NCI-H2029 treated with DMSO at 0.1 percent for 48 hours (cell line): ENCODE data around the gene FOXP1.

Source experiments
- DNase-seq: peaks from one replicate; lab custom pipeline; 2025; lab: John Stamatoyannopoulos, UW

The FOXP1 gene

DNA sequence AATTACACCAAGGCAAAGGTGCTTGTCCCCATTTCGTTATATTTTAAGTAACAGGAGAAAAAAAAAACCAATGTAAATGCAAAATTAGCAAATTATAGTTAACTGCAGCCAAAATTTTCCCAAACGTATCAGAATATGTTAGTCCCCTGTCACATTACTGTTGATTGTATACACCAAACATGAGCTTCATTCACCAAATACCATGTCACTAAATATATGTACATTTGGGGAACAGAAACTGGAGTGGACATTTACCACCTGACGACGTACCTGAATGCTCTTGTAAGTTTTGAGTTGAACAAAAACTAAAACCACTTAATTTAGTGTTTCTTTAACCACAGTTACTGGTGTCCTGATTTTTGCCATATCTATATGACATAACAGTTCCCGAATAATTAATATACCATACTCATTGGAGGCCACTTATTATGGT is 3.3 kb upstream of the FOXP1 start:
- no peak for DNase-seq

DNA sequence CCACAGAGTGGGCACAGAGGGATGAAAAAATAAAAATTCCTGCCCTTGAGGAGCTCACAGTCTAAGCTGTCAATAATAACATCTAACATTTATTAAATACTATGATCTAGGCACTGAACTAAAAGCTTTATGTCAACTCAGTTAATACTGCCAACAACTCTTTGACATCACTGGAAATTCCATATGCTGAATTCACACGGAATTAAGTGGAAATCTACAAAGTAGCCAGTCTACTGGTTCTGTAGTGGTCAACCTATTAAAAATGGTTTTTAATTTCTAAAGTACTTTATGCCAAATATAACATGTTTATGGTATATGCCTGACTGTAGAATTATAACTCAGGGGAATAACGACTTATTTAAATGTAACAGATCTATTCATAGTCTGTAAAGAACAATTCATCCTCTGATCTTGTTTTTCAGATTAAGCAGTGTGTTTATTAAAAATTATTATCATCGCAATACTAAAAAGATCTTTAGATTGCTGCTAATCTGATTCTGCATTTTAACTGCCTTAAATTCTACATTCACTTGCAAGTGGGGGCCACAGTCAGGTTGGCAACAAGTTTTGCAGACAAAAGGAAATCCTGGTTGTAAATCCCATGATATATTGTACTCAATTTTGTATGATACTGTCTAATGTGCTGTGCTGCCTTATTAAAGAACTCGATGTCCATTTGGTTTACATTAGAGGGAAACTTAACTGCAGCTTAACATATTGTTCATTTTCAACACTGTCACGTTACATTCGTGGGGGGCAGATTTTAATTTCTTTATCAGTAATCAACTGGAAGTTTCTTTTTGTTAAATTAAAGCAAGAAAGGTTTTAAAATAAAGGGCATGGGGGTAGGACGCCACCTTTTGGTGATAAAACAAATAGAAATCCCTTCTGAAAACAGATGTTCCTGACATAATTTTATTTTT is 2.6 kb upstream of the FOXP1 start:
- no peak for DNase-seq

DNA sequence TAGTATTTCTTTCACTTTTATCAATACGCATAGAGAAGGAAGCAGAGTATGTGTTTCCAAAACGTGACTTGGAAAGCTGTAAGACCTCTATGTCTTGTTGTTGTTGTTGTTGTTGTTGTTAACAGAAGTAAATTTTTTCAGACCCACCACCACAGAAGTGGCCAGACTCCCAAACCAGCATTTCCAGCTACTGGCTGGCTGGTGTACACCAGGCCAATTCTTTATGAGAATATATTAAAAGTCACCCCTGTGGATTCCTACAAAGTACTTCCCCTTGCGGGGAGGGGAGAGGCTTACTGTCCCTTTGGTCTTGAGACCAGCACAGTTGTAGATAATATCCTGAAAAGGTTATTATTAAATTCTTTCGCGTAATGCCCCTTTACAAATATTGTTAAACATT is 1.6 kb upstream of the FOXP1 start:
- DNase-seq = no peak

DNA sequence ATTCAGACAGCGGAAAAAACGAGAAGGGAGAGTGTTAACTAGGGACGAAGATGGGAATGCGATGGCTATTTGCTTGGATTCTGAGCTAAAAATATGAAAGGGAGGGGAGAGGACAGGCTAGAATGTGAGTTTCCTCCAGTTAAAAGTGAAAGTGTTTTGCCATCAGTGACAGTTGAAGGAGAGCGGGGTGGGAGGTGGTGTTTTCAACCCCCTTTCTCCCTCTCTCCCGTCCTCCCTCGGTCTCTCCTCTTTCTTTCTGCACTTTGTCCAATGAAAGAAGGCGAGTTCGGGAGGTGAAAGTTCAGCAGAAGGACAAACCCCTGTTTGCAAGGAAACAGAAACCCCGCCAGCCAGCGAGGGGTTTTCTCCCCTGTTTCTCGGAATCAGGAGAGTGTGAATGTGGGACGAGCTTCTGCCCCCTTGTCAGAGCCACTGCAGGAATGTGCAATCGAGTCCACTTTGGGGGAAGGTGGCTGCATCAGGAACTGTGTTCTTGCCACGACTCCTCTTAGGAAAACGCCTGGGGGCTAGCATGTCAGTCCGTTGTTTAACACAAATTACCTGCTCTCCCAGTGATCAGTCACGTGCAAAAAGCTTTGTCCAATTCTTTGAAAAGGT is 975 bp upstream of the FOXP1 start:
- DNase-seq = peak; percentile 40

DNA sequence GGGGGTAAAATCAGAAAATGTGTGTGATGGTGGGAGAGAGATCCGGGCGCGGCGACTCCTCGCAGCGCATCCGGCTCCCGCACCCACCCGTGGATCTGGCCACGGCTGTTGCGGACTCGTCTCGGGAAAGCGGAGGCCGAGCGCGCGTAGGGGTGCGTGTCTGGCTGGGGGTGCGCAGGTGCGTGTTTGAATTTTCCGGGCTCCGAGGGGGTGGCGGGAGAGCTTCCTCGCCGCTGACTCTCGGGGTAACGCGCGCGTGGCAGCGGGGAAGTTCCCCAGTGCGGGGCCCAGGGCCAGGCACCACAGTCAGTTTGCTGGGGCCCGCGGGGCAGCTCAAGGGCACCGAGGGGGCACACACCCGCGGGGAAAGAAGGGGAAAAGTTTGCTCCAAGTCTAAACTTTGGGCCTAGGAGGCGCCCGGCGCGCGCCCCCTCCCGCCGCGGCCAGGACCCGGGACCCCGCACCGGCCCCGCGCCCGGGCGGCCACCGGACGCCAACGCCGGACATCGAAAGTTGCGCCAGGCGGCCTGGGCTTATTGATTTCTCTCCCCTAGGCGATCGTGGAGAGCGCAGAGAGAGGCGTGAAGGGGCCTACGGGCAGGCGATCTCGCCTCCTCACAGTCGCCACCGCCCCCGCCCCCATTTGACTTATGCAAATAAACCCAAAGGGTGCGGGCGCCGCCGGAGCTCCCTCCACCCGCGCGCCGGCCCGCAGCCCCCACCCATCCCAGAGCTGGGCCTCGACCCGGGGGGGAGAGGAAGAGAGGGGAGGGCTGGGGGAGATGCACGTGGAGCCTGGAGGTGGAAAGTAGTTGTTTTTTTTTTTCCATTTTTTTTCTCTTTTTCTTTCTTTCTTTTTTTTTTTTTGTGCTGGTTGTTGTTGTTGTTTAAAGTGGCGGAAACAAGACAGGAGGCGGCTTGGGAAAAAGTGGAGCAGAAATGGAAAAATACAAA is 639 bp downstream of the FOXP1 start:
- DNase-seq = no peak

DNA sequence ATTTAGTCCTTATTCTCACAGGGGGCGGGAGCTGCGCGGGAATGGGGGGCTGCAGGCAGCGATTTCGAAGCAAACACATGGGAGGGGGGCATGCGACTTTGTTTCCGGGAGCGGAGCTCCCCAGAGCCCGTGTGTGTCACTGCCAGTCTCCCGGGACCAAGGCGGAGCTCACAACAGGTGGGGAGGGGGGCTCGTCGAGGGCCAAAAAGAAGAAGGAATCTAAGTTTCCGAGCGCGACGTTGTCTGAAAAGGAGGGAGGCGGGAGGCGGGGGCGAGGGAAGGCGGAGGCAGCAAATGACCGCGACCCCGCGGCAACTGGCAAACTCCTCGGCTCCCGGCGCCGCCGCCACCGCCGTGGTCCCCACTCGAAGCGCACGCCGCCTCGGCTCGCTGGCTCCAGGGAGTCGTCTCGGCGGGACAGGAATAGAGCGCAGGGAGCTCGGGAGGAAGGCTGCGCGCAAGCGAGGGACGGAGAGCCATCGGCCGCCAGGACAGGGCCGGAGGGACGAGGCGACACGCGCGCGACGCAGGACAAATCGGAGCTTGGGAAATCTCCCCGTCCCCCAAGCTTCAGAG is 1.4 kb downstream of the FOXP1 start:
- DNase-seq = no peak

DNA sequence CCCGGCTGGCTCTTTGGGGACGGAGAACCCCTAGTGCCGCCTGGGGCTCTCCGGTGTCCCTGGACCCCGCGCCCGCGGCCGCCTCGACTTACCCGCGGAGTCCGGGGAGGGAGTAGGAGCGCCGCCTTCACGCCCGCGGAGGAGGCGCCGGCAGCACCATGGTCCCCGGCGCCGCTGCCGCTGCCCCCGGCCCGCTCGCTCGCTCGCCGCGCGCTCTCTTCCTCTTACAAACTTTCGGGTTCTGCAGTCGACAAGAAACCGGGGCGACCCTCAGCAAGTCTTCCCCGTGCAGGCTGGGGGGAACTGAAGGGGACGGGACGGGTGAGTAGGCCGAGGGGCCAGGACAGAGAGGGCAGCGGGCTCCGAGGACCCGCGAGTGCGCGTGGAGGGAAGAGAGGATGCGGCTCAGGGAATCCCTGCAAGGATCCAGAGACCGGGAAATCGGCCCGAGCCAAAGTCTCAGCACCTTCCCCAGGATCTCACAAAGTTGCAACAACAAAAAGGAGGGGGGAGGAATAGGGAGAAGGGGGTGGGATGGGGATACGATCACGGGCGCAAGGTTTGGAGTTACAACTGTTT is 2.0 kb downstream of the FOXP1 start:
- DNase-seq = no peak

DNA sequence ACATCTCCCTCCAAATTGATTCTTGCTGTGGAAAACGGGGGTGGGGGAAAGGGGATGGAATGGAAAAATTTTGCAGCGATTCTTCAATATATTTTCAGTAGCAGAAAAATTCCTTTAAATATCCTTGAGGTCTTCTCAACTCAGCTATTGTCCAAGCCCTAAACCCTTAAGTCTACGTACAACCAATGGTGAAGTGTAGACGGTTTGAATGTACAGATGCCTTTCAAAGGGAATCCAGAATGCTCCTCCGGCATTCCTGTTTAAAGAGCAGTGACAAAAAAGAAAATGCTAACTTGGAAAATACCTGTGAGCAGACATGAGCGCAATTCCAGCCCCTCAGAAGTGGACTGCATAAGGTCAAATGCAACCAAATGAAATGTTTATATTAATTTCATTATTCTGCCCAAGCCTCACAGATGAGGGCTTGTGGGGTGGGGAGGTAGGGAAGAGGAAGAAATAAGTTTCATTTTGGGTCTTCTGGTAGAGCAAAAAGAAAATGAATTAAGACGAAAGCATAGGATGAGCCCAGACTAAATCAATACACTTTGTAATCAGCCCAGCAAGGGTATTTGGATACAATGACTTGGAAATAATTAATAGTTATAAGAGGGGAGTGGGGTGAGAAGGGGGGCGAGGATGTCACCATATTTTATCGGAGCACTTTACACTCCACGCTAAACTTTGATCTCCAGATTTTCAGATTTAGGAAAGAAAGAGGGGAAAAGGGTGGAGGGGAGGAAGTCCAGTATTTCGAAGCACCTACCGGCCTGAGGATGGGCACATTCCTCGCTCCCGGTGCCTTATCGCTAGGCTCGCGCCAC is 2.7 kb downstream of the FOXP1 start:
- no peak for DNase-seq

DNA sequence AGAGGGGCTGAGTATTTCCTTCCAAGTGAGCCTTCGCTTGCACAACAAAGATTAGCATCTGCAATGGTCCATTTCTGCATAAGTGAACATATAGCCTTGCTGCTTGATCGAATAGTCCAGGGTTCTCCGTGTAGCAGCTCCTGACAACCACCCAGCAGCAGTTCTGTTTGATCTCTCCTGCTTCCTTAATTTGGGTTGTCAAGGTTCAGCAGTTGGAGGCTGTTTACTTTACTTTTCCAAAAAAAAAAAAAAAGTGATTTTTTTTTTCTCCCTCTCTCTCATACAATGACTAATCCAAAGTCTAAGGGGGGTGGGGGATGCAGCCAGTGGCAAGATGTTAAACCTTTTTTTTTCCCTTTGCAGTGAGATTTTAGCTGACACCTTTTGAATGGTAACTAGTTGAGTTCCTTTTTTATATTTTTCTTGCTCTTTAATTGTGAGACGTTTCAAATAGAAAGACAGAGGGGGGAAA is 3.6 kb downstream of the FOXP1 start:
- DNase-seq = no peak

DNA sequence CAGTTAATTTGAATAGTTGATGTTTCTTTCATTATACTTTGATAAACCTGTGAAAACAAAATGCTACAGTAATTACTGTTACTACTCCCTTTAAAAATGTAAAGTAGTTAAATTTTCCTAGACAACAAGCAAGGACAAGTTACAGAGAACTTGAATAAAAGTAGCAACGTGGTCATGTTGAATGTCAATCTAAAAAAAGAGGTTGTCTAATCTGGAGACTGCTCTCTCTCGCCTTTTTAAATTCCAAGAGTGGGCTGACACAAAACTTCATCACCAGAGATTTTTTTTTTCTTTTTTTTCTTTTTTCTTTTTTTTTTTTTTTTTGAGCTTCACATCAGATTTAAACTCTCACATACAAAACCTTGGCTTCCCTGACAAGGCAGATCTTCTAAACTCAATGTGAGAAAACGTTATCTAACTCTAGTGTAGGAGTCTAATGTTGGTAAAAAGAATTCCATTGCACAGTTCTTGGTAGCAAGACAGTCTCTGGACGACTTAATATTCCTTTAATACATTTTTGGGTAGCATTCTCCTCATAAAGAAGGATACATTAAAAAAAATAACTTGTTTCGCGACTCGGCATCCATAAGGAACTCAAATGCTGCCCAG is 4.1 kb downstream of the FOXP1 start:
- DNase-seq = no peak

DNA sequence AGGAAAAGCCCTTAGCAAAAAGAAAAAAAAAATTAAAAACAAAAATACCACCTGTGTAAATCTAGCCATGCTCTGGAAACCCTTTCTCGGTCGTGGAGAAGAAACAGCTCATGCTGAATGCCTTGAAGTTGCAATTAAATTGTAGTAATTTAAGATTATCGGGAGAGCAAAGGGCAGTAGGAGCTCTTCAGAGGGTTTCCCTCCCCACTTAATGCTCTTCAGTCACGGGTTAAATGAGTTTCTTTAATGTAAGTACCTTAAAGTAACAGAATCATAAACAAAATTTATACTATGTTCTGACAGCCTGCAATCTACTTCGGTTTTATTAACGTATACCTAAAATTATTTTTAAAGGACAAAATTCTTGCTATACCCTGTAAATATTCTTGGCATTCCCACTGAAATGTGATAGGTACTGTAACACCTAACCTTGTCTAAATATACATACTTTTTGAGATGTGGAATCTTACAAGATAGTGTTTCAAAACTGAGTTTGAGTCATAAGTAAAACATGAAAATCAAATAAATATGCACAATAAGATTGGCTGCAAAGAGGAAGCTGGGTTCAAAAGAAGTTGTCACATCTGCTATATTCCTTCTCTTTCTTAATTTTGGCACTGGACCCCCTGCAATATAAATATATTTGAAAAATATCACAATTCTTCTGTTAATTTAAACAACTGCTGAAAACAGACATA is 5.3 kb downstream of the FOXP1 start:
- no peak for DNase-seq

DNA sequence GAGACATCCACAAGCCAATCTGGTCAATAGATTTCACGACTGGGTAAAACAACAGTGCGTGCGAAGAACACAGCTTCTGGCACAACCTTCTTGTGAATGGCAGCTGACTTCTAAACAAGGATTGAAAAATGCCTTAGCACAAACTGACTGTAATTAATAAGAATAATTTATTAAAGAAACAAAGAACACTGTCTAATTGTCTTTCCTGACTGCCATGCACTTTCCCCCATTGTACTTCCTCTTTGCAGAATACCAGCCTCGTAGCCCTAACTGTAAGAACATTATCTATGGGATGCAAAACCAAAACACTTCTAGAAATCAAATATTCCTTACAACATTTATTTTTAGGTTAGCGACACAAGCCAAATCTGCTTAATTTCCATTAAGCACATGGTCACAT is 6.5 kb downstream of the FOXP1 start:
- no peak for DNase-seq

DNA sequence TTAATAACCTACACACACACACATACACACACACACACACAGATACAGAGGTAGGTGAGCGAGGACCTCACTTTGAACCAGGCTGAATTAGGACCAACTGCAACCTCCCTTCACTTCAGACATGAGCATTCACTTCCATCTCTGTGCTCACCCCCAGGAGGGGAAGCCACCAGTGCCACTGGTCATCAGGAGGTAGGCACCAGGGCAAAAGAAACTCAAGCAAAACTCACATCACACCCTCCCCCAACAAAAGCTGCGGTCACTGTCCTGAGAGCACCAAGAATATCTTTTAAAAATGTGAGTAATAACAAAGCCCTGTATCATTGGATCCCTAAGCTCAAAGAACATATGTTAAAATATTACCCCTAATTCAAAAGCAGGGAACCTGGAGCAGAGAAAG is 8.1 kb downstream of the FOXP1 start:
- no peak for DNase-seq

DNA sequence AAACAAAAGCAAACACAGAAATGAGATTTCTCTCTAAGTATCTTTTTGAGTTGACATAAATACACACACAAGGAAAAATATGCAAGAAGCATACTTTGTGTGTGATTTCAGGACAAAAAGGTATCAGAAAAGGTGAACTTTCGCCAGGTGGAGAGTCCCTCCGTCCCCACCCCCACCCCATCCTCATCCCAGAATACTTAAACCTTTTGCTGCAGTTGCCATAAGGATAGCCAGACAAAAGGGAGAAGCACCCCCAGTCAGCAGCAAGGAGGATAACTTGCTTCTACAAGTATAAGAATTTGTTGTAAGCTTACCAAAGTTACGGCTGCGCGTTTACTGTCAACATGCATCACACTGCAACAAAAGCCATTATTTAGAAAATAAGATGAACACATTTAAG is 10.3 kb downstream of the FOXP1 start:
- DNase-seq = no peak

DNA sequence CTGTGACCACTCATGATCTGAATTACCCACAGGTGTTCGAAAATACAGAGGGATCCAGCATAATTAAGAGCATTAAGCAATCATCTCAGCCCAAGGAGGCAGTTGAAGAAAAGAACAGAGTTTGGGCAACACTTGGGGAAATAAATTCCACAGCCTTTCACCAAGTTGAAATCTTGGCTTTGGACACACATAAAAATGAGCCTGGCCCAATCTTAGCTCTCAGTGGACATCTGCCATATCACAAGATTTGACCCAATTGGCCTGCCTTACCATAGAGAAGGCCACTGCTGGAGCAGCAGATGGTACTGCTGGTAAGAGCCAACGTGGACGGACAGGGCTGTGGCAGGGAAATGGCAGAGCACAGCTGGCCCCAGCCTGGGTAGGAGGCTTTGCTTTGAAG is 13.0 kb downstream of the FOXP1 start:
- DNase-seq = no peak

DNA sequence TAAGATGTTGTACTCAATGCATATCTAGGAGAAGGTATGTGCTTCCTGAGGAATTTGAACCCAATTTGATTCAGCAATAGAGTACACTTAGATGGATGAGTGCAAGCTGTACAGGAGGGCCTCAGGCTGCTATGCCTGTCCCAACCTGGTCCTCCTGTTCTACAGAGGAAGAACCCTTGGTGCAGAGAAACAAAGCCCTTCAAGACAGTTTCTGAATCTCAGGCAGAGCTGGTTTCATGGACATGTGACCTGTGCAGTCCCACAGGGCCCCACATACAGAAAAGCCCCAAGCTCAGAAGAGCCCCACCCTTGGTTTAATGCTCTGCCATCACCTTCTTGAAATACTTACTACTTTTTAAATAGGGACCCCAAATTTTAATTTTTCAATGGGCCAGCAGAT is 15.3 kb downstream of the FOXP1 start:
- DNase-seq = no peak

DNA sequence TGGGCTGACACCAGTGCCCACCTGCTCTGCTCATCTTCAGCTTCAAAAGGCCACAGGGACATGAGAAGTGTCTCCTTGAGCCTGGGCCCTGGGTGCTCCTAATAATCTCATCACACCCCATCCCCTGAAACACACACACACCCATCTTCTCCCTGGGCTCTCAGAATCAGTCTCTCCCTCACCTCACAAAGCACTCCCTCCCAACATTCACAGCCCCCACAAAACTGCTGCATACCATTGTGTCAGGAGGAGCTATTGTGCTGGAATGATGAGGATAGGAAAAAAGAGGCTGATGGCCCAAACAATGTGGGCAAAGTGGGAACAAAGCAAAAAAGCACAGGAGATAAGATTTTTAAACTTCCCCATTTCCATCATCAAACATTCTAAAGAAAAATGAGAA is 16.8 kb downstream of the FOXP1 start:
- no peak for DNase-seq

DNA sequence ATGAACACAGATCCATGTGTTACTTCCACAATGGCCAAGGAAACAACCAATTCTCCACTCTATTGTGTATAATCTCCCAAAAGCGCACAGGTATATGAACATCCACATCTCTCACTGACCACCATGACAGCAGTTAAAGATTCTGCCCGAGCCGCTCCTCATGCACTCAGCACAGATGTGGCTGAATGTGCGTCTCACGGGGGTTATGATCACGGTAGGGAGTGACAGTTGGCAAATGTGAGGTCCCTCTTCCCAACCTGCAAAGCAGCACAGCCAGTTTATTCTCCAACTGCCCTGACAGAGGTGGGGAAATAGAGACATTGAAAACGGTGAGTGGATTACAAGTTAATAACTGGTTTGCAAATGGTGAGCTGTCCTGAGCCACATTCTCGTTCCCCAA is 17.6 kb downstream of the FOXP1 start:
- DNase-seq = no peak

DNA sequence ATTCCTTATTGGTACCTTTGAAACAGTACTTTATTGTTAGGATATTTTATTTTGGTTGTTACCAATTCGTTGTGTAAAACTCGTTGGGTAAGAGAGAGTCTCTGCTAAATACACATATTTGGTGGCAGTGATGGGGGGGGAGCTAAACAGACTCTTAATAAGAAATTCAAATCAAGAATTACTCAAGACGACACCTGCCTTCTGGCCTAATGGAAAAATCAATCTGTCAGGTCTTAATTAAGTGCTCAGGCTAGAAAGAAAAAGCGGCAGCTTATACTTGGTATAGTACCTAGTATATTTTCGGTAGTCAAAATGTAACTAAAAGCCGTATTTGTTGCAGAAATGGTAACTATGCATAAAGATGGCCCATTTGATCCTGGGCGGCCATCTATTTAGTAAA is 18.2 kb downstream of the FOXP1 start:
- no peak for DNase-seq

DNA sequence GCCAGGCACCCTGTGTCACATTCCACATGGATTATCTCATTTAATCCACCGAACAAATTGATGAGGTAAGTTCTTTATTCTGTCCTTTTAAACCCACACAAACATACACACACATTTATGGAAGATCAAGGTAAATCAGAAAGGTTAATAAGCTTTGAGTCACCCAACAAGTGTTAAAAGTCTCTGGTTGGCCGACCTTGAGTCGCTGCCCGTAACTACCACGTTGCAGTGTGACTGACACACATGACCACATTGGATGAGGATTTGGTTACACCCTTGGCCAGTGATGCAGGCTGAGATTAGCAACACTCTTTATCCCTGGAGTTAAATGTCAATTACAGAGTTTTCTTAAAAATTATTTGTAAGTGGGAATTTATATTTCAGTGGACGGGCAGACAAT is 19.2 kb downstream of the FOXP1 start:
- DNase-seq = no peak
